ENCODE results near the gene NLK. TPM values are rescaled to one million over a fixed set of nuclear protein-coding genes. Genes with fewer than 3 reads are reported as not detected.

Gene NLK
- total RNA-seq, 1 experiment from 2014 or later = 31.8 TPM

DNA sequence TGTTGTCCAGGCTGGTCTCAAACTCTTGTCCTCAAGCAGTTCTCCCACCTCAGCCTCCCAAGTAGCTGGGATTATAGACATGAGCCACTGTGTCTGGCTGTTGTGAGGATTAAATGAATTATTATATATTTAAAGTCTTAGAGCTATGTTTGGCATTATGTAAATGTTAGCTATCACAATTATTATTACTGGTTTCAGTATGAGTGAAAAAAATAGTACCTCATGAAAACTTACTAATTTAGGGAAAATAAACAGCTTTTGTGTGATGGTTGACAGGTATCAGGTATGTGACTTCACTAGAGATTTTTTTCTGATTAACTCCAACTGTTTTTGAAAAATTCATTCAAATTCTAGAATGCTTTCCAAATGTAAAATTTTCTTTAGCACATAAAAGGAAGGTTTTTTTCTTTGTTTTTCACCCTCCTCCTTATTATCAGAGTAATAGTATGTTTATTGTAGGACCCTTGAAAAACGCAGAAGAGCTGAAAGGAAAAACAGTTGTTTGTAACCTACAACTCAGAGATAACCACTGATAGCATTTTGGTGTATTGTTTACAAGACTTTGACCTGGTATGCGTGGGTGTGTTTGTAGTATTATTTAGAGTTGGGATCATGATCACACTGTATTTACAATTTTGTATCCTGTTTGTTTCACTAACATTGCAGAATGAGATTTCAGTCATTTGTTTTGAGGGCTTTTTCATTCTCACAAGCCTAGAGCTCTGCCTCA lies 13.2 kb downstream of the NLK start:
- Mint-ChIP-seq H3K36me3 (ENCODE audit: insufficient read depth in 1 of 3, low read depth in 3 of 3) (no peaks in the 10 kb centered on the region), H3K4me3 (no peak overlapping the region), H3K9me3 (no peaks in the 10 kb centered on the region), H3K4me1 (peaks cover 44 to 58% of the 10 kb centered on the region in 2 experiments), H3K27ac (peak overlapping the region; percentile 12 to 80 (median 55); a peak in 4 of 7 replicates), H3K27me3 (ENCODE audit: low read depth) (no peaks in the 10 kb centered on the region)
- Histone ChIP-seq H3K9me3 (ENCODE audit: control insufficient read depth, low read depth, low read length) (no peaks in the 10 kb centered on the region), H4K5ac (ENCODE audit: insufficient read length, low read depth, low read length) (no peak overlapping the region), H4K20me1 (ENCODE audit: control insufficient read depth, insufficient read depth, insufficient read length) (no peaks in the 10 kb centered on the region), H3K18ac (ENCODE audit: insufficient read length, low read depth, low read length) (no peak overlapping the region), H2BK120ac (ENCODE audit: low read depth, low read length, poor library complexity, severe bottlenecking) (no peak overlapping the region), H2BK15ac (ENCODE audit: low read depth, low read length) (no peak overlapping the region), H2AK5ac (ENCODE audit: insufficient read length, low read length) (no peak overlapping the region), H3K9ac (ENCODE audit: extremely low read depth, insufficient read length, low read length) (no peak overlapping the region), H3K4me2 (ENCODE audit: insufficient read depth, insufficient read length, low read length) (no peak overlapping the region), H3K27ac (ENCODE audit: insufficient read length, low read depth, low read length) (no peak overlapping the region), H3K79me1 (ENCODE audit: insufficient read depth, low read depth, low read length, poor library complexity, severe bottlenecking) (peaks cover 5% of the 10 kb centered on the region), H3K23me2 (ENCODE audit: insufficient read length, low read depth, low read length, poor library complexity, severe bottlenecking) (no peaks in the 10 kb centered on the region), H3K27me3 (ENCODE audit: insufficient read depth, low read length) (no peaks in the 10 kb centered on the region), H4K8ac (replicated peaks; ENCODE audit: insufficient read length, low read depth, low read length) (no peak overlapping the region), H3K14ac (ENCODE audit: insufficient read depth, low read length) (no peak overlapping the region), H3K23ac (ENCODE audit: insufficient read length, low read depth, low read length) (no peak overlapping the region), H3K56ac (ENCODE audit: insufficient read length, low read depth, low read length) (no peak overlapping the region), H4K91ac (ENCODE audit: insufficient read length, low read depth, low read length) (no peak overlapping the region), H2AFZ (ENCODE audit: low read length) (no peak overlapping the region), H3K79me2 (ENCODE audit: insufficient read depth, low read length) (peaks cover 26% of the 10 kb centered on the region; the same call in 1 of the 2 replicates), H3T11ph (ENCODE audit: low read length) (no peak overlapping the region), H3K4me1 (ENCODE audit: insufficient read depth, low read length) (peaks cover 10% of the 10 kb centered on the region), H2BK5ac (ENCODE audit: insufficient read length, low read length) (no peak overlapping the region), H2BK20ac (ENCODE audit: low read depth, low read length, poor library complexity, severe bottlenecking) (no peak overlapping the region), H3K4ac (ENCODE audit: low read depth, low read length) (no peak overlapping the region), H2BK12ac (ENCODE audit: insufficient read length, low read depth, low read length) (no peak overlapping the region)
- no peak for DNase-seq
- WGBS (ENCODE audit: extremely low coverage, insufficient read length, low lambda C conversion rate) = no CpG with 5 or more reads among the region's 2 CpGs
- TF ChIP-seq, protein P1, sequence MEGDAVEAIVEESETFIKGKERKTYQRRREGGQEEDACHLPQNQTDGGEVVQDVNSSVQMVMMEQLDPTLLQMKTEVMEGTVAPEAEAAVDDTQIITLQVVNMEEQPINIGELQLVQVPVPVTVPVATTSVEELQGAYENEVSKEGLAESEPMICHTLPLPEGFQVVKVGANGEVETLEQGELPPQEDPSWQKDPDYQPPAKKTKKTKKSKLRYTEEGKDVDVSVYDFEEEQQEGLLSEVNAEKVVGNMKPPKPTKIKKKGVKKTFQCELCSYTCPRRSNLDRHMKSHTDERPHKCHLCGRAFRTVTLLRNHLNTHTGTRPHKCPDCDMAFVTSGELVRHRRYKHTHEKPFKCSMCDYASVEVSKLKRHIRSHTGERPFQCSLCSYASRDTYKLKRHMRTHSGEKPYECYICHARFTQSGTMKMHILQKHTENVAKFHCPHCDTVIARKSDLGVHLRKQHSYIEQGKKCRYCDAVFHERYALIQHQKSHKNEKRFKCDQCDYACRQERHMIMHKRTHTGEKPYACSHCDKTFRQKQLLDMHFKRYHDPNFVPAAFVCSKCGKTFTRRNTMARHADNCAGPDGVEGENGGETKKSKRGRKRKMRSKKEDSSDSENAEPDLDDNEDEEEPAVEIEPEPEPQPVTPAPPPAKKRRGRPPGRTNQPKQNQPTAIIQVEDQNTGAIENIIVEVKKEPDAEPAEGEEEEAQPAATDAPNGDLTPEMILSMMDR (conservative IDR thresholded peaks at IDR 0.05) = no peak

All from H9 (cell line).